Calu3 (cell line): Measurements from ENCODE around the gene SSB. TPM values are rescaled to one million over a fixed set of nuclear protein-coding genes. Genes with fewer than 3 reads are reported as not detected.

Experiments
- BruUV-seq: library from RNA; stranded (reverse); fragments of 400-500 nt; replicated peaks from 2 replicates; lab custom pipeline; 2021; lab: Mats Ljungman, UMichigan
- CTCF ChIA-PET: fragments of 300-600 bp; sonication (Branson Sonifier 250); formaldehyde crosslinking; loops from one replicate; lab custom pipeline; 2022; ENCODE audit warnings: antibody characterized with exemption; lab: Charles Lee
- DNase-seq: peaks from one replicate; pipeline ENCODE4 v3.0.0; 2022
- H3K27ac Mint-ChIP-seq: one replicate; pipeline ENCODE4 v1.8.0; 2022; ENCODE audit warnings: mixed read lengths; ENCODE audit not compliant: unreplicated experiment
- H3K27me3 Mint-ChIP-seq: one replicate; pipeline ENCODE4 v1.8.0; 2022; ENCODE audit warnings: mixed read lengths; ENCODE audit not compliant: unreplicated experiment
- H3K36me3 Mint-ChIP-seq: one replicate; pipeline ENCODE4 v1.8.0; 2022; ENCODE audit warnings: mild to moderate bottlenecking, moderate library complexity, mixed read lengths; ENCODE audit not compliant: insufficient read depth, unreplicated experiment
- H3K4me1 Mint-ChIP-seq: one replicate; pipeline ENCODE4 v1.8.0; 2022; ENCODE audit warnings: mild to moderate bottlenecking, low read depth, mixed read lengths; ENCODE audit not compliant: unreplicated experiment
- H3K4me3 Mint-ChIP-seq: one replicate; pipeline ENCODE4 v1.8.0; 2022; ENCODE audit warnings: mild to moderate bottlenecking, low read depth, moderate library complexity, mixed read lengths; ENCODE audit not compliant: unreplicated experiment
- H3K9me3 Mint-ChIP-seq: one replicate; pipeline ENCODE4 v1.8.0; 2022; ENCODE audit warnings: low read depth, mixed read lengths; ENCODE audit not compliant: unreplicated experiment
- CTCF ChIP-seq: fragments of 200-600 bp; IDR thresholded peaks from one replicate; pipeline ENCODE4 v1.8.0; 2022; ENCODE audit warnings: antibody characterized with exemption; ENCODE audit not compliant: unreplicated experiment
- intact Hi-C: fragments of 100-400 bp; cut with micrococcal nuclease; formaldehyde crosslinking; loops from one replicate; pipeline ENCODE4 v1.10.0; 2022; ENCODE audit not compliant: unreplicated experiment
- total RNA-seq: library from RNA; stranded (reverse); gene quantifications from 2 replicates; pipeline ENCODE4 v1.2.3, GENCODE V29; 2022

Gene SSB
- total RNA-seq, 1 experiment from 2014 or later = 143 TPM

GRCh38 chr2:169797601-169798000 lies 1.1 kb upstream of the SSB start:
- no peaks in the 10 kb centered on the region for H3K4me1 Mint-ChIP-seq
- no peak for DNase-seq
- BruUV-seq = no TSS peak
- H3K36me3 Mint-ChIP-seq = peaks cover 29% of the 10 kb centered on the region
- H3K9me3 Mint-ChIP-seq = no peaks in the 10 kb centered on the region
- TF ChIP-seq CTCF = no peak
- CTCF ChIA-PET = no interaction called here
- no peaks in the 10 kb centered on the region for H3K27me3 Mint-ChIP-seq
- intact Hi-C loops = no loop called here
- no peak overlapping the region for H3K27ac Mint-ChIP-seq
- H3K4me3 Mint-ChIP-seq = no peak overlapping the region

- H3K36me3 Mint-ChIP-seq = peaks cover 30% of the 10 kb centered on the region
- H3K27me3 Mint-ChIP-seq = no peaks in the 10 kb centered on the region
- intact Hi-C loops = no loop called here
- DNase-seq = no peak
- CTCF ChIA-PET = interaction anchor here (1.0 kb wide), 1 partner anchor 9 kb away, joined by 4 read pairs; no protein-coding TSS in a partner anchor
- TF ChIP-seq CTCF = no peak
- H3K4me1 Mint-ChIP-seq = no peaks in the 10 kb centered on the region
- H3K4me3 Mint-ChIP-seq = peak overlapping the region; percentile 80
- H3K27ac Mint-ChIP-seq = peak overlapping the region; percentile 78
- no peaks in the 10 kb centered on the region for H3K9me3 Mint-ChIP-seq
- BruUV-seq = no TSS peak
These were observed 314 bp upstream of the SSB start for GRCh38 chr2:169798397-169798717.

- BruUV-seq = no TSS peak
- H3K36me3 Mint-ChIP-seq = peaks cover 50% of the 10 kb centered on the region
- no peak for TF ChIP-seq CTCF
- CTCF ChIA-PET = no interaction called here
- no peak overlapping the region for H3K4me3 Mint-ChIP-seq
- no peaks in the 10 kb centered on the region for H3K27me3 Mint-ChIP-seq
- DNase-seq = no peak
- intact Hi-C loops = no loop called here
- no peak overlapping the region for H3K27ac Mint-ChIP-seq
- H3K9me3 Mint-ChIP-seq = no peaks in the 10 kb centered on the region
- no peaks in the 10 kb centered on the region for H3K4me1 Mint-ChIP-seq
These were observed 4.8 kb downstream of the SSB start for GRCh38 chr2:169803480-169803879.

GRCh38 chr2:169806586-169806985 lies 7.9 kb downstream of the SSB start:
- Mint-ChIP-seq H3K27ac (no peak overlapping the region), H3K4me3 (no peak overlapping the region), H3K27me3 (no peaks in the 10 kb centered on the region), H3K9me3 (no peaks in the 10 kb centered on the region), H3K36me3 (peaks cover 65% of the 10 kb centered on the region), H3K4me1 (no peaks in the 10 kb centered on the region)
- intact Hi-C loops = no loop called here
- no peak for TF ChIP-seq CTCF
- DNase-seq = no peak
- CTCF ChIA-PET = no interaction called here
- no TSS peak for BruUV-seq
